Activated CD4-positive, alpha-beta T cell treated with anti-CD3 and anti-CD28 coated beads, Interleukin-2, Interleukin-4, amounts not matched to agents 100 ng/mL and 50 ng/mL, durations not matched to agents 16 hours and 8 hours (primary cell): ENCODE results near the gene DTNBP1.

Experiments
- DNase-seq: peaks from one replicate; pipeline ENCODE4 v3.0.0-alpha.2; 2020; ENCODE audit warnings: low spot score

DTNBP1 gene

GRCh38 chr6:15500901-15501825 is 161.7 kb downstream of the DTNBP1 start:
- no peak for DNase-seq

DNA sequence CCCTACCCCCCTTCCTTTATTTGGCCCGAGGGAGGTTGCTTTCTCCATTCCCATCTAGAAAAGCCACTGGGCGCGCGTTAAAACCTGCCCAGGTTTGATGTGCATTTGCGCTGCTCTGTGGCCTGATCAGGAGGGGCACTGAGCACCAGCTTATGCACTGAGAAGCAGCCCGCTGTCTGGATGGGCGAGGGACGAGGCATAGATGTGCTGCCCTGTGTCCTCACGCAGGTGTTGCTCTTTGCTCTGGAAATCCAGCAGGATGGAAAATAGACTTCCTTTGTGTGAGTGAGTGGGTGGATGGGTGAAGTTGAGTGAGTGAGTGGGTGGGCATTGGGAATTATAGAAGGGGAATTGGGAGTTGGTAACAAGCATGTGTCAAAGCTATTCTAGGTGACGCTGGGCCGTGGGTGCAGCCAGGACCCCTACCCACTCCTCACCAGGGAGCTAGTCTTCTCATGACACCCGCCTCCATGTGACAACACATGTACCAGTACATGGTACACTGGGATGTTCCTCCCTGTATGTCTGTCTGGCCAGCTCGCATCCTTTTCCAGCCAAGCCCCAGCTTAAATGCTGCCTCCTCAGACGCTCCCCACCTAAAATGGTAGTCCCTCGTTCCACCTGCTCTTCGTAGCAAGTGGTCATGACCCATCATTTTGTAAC is 162.6 kb downstream of the DTNBP1 start:
- no peak for DNase-seq

- no peak for DNase-seq
These were observed 163.2 kb downstream of the DTNBP1 start for GRCh38 chr6:15499591-15499990.

- DNase-seq: no peak
These were observed 163.7 kb downstream of the DTNBP1 start for GRCh38 chr6:15499125-15499524.

DNA sequence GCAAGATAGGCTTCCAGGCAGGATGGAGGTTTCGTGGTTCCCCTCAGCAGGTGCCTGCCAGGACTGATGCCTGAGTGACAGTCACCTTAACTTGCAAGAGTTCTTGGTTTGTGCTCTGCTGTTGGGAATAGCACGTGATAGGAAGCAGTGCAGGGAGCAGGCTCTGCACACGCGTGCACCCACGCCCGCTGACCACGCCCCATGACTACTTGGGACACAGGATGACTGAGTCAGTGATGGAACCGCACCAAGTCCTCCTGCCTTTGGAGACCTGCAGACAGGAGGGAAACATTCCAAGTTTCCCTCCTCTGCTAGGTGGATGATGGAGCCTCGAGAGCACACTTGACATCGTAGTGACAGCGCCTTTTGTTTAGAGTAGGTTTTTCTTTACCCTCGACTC is 164.2 kb downstream of the DTNBP1 start:
- no peak for DNase-seq

DNA sequence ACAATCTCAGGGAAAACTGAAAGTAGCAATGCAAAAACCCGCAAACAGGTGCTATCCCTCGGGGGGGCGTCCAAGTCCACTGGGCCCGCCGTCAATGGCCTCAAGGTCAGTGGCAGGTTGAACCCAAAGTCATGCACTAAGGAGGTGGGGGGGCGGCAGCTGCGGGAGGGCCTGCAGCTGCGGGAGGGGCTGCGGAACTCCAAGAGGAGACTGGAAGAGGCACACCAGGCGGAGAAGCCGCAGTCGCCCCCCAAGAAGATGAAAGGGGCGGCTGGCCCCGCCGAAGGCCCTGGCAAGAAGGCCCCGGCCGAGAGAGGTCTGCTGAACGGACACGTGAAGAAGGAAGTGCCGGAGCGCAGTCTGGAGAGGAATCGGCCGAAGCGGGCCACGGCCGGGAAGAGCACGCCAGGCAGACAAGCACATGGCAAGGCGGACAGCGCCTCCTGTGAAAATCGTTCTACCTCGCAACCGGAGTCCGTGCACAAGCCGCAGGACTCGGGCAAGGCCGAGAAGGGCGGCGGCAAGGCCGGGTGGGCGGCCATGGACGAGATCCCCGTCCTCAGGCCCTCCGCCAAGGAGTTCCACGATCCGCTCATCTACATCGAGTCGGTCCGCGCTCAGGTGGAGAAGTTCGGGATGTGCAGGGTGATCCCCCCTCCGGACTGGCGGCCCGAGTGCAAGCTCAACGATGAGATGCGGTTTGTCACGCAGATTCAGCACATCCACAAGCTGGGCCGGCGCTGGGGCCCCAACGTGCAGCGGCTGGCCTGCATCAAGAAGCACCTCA is 166.3 kb downstream of the DTNBP1 start:
- no peak for DNase-seq

- DNase-seq: no peak
These were observed 167.4 kb downstream of the DTNBP1 start for GRCh38 chr6:15495375-15495901.

- no peak for DNase-seq
These were observed 169.2 kb downstream of the DTNBP1 start for GRCh38 chr6:15493437-15494168.

DNA sequence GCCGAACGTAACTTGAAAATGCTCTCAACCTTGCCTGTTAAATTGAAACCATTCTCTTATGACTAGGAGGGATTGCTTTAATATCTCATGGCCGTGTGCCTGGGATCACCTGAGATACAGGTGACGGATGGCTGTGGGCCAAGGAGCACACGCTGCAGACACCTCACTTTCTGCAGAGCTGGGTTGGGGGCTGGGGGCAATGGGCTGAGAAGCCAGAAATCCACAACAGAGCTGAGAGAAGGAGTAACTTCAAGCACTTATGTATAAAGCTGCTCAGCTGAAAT is 170.9 kb downstream of the DTNBP1 start:
- DNase-seq: no peak

DNA sequence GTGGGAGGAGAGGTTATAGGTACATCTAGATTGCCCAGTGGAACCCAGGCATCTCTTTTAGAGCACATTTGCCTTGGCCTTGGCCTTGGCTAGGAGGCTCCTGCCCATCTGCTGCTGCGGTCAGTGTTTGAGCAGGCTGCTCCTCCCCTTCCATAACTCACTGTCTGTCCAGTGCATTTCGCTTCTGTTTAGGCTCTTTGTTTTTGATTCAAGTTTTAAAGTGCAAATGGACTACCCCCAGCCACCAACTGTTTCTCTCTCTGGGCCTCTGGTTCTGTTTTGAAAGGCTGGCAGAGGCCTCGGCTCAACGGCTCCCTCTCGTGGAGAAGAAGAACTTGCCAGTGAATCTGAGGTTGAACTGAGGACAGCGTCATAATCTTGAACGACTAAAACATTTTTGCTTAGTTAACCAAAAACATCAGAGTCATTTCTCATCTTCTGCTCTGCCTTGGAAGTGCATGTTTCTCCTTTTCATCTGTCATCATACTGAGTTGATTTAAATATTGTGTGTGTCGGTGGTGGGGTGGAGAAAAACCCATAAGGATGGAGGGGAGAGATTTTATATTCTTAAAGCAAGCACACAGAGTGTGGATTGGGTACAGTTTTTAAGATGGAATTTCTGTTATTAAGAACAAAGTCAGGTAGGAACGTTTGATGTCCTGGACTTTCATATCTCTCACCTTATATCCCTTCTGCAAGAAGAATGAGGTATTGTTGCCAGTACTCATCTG is 171.4 kb downstream of the DTNBP1 start:
- DNase-seq: peak; percentile 77

GRCh38 chr6:15490242-15491100 is 172.4 kb downstream of the DTNBP1 start:
- no peak for DNase-seq

- no peak for DNase-seq
These were observed 173.4 kb downstream of the DTNBP1 start for GRCh38 chr6:15489261-15489962.

- DNase-seq: no peak
These were observed 175.6 kb downstream of the DTNBP1 start for GRCh38 chr6:15487262-15487661.

GRCh38 chr6:15485936-15486335 is 176.9 kb downstream of the DTNBP1 start:
- no peak for DNase-seq

DNA sequence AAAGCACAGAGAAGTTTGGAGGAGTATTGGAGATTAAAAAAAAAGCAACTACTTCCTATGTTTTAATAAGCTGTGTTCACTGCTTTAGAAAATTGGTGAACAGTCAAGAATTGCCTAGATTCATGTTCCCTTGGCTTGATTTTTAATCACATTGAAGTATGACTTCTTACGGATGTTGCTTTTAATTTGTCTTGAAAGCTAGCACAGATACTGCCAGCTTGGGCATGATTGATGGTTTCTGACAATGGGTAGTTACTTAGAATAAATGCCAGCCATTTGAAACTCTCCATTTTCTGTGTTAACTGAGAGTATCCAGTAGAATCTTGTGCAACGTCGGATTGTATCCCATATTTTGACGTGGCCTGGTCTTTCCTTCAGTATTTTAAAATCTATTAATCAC is 178.0 kb downstream of the DTNBP1 start:
- DNase-seq: no peak

DNA sequence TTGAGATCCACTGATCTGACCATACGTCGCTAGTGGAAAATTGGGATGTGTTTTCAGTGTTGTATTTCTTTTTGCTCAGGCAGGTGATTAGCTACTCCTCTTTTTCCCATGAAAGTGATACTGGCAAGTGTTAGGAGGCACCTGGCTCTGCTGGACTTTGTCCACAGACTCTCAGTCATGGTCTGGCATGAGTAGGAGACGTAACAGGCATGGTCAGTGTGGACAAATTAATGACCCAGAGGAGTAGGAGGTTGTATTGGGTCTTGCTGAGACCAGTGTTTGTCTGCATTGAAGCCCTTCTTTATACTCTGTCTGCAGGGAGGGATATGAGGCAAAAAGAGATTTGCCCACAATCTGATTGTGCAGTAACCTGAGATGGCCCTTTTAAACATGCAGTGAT is 178.7 kb downstream of the DTNBP1 start:
- no peak for DNase-seq

GRCh38 chr6:15483060-15483459 is 179.8 kb downstream of the DTNBP1 start:
- no peak for DNase-seq

- DNase-seq: peak; percentile 6
These were observed 181.2 kb downstream of the DTNBP1 start for GRCh38 chr6:15481390-15482291.

DNA sequence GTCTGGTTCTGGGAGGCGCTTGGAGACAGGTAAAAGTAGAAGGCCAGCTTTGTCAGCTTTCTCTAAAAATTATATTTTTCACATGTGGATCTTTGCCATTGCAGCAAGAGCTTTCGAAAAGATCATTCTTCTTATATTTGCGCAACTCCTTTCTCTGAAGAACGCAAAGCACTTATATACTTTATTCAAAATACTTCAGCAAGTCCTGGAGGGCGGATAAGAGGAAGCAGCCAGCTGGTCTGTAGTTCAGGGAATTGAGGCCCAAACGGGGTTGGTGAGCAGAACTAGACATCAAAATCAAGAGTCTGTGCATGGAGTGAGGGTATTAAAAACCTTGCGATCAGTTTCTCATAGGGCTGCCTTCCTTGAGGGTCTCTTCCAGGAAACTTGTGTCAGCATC is 182.3 kb downstream of the DTNBP1 start:
- DNase-seq: no peak
